Measurements from ENCODE around the gene SAMD13. TPM values are rescaled to one million over a fixed set of nuclear protein-coding genes. Genes with fewer than 3 reads are reported as not detected.

The SAMD13 gene
- total RNA-seq, 1 experiment from 2014 or later: 0.61 TPM

DNA sequence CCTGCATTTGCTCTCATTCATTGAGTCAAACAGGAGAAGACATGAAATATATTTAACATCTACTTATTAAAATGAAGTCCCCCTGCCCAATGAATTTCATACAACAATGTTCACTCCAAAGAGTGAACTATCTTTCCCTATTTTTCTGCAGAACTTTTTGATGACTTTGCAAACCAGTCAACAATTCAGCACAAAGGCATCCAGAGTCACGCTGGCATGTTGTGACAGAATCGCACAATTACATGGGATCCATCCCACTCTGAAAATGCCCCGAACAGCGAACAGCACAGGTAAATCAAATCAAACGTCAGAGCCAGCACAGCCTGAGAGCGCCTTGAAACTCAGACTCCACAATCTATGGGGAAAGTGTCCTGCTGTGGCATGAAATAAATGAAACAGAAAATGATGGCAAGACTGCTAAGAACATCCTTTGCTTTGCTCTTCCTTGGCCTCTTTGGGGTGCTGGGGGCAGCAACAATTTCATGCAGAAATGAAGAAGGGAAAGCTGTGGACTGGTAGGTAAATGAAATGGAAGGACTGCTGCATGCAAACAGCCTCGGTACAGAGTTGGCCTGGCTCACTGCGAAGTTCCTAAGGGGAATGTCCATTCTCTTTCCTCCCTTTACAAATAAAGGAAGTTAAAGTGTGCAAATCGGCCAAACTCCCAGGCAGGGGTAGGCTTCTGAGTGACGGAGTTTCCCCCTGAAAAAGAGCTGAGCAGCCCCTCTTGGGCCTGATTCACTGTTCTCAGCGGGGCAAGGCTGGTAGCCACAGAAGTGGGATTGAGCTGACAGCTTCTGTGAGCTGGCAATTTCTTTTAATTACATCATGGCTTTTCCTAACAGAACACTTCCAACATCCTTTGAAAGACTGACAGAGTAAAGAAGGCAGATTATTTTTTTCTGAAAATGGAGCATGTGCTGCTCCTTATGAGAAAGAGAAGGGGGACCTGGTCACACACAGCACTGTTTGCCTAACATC is 97.0 kb downstream of the SAMD13 start, which contains the start of gene DNASE2B:
Gene DNASE2B, plus strand, starts transcription at position 310 of the 981 bp plus-strand sequence. Its CDS starts 81 bp downstream, at position 391.
- Histone ChIP-seq H3K18ac (ENCODE audit: insufficient read length, low read depth, low read length) (no peak within 1 kb of the TSS), H3K27ac (ENCODE audit: insufficient read length, low read depth, low read length) (no peak within 1 kb of the TSS), H3K4me2 (ENCODE audit: insufficient read depth, insufficient read length, low read length) (no peak within 1 kb of the TSS), H3K79me2 (ENCODE audit: insufficient read depth, low read length) (no peaks in the 10 kb centered on the region), H3K9ac (ENCODE audit: extremely low read depth, insufficient read length, low read length) (no peak within 1 kb of the TSS), H4K20me1 (ENCODE audit: control insufficient read depth, insufficient read depth, insufficient read length) (no peaks in the 10 kb centered on the region), H4K8ac (replicated peaks; ENCODE audit: insufficient read length, low read depth, low read length) (no peak within 1 kb of the TSS), H3K27me3 (ENCODE audit: insufficient read depth, low read length) (no peaks in the 10 kb centered on the region), H4K91ac (ENCODE audit: insufficient read length, low read depth, low read length) (no peak within 1 kb of the TSS), H3K56ac (ENCODE audit: insufficient read length, low read depth, low read length) (no peak within 1 kb of the TSS), H3K79me1 (ENCODE audit: insufficient read depth, low read depth, low read length, poor library complexity, severe bottlenecking) (no peaks in the 10 kb centered on the region), H2BK5ac (ENCODE audit: insufficient read length, low read length) (no peak within 1 kb of the TSS), H3T11ph (ENCODE audit: low read length) (no peak within 1 kb of the TSS), H2BK12ac (ENCODE audit: insufficient read length, low read depth, low read length) (no peak within 1 kb of the TSS), H3K4ac (ENCODE audit: low read depth, low read length) (no peak within 1 kb of the TSS), H2AFZ (ENCODE audit: low read length) (no peak within 1 kb of the TSS), H3K9me3 (ENCODE audit: control insufficient read depth, low read depth, low read length) (no peaks in the 10 kb centered on the region), H2BK120ac (ENCODE audit: low read depth, low read length, poor library complexity, severe bottlenecking) (no peak within 1 kb of the TSS), H3K23me2 (ENCODE audit: insufficient read length, low read depth, low read length, poor library complexity, severe bottlenecking) (no peaks in the 10 kb centered on the region), H3K4me1 (ENCODE audit: insufficient read depth, low read length) (no peaks in the 10 kb centered on the region), H2BK15ac (ENCODE audit: low read depth, low read length) (no peak within 1 kb of the TSS), H3K14ac (ENCODE audit: insufficient read depth, low read length) (no peak within 1 kb of the TSS), H4K5ac (ENCODE audit: insufficient read length, low read depth, low read length) (no peak within 1 kb of the TSS), H2AK5ac (ENCODE audit: insufficient read length, low read length) (no peak within 1 kb of the TSS), H2BK20ac (ENCODE audit: low read depth, low read length, poor library complexity, severe bottlenecking) (no peak within 1 kb of the TSS), H3K23ac (ENCODE audit: insufficient read length, low read depth, low read length) (no peak within 1 kb of the TSS)
- no CpG with 5 or more reads among the region's 11 CpGs for WGBS (ENCODE audit: extremely low coverage, insufficient read length, low lambda C conversion rate)
- peaks cover 6 to 11% of the 10 kb centered on the region in 2 experiments; a peak in 3 of 4 replicates for H3K4me1 Mint-ChIP-seq
- TF ChIP-seq, protein P1, sequence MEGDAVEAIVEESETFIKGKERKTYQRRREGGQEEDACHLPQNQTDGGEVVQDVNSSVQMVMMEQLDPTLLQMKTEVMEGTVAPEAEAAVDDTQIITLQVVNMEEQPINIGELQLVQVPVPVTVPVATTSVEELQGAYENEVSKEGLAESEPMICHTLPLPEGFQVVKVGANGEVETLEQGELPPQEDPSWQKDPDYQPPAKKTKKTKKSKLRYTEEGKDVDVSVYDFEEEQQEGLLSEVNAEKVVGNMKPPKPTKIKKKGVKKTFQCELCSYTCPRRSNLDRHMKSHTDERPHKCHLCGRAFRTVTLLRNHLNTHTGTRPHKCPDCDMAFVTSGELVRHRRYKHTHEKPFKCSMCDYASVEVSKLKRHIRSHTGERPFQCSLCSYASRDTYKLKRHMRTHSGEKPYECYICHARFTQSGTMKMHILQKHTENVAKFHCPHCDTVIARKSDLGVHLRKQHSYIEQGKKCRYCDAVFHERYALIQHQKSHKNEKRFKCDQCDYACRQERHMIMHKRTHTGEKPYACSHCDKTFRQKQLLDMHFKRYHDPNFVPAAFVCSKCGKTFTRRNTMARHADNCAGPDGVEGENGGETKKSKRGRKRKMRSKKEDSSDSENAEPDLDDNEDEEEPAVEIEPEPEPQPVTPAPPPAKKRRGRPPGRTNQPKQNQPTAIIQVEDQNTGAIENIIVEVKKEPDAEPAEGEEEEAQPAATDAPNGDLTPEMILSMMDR (conservative IDR thresholded peaks at IDR 0.05): no peak
- no peak within 1 kb of the TSS for H3K4me3 Mint-ChIP-seq
- H3K27me3 Mint-ChIP-seq (ENCODE audit: low read depth): no peaks in the 10 kb centered on the region
- H3K36me3 Mint-ChIP-seq (ENCODE audit: insufficient read depth in 1 of 3, low read depth in 3 of 3): no peaks in the 10 kb centered on the region
- H3K27ac Mint-ChIP-seq: peak within 1 kb of the TSS in 1 of 3 experiments; percentile 7; a peak in 1 of 7 replicates
- no peak for DNase-seq
- no peaks in the 10 kb centered on the region for H3K9me3 Mint-ChIP-seq

Other genes with a start within 250 kb of the SAMD13 start
- gene PRKACB, start 157.4 kb upstream of the SAMD13 start, total RNA-seq (2021): 20.7 and 22.1 TPM in 2 replicates
- not detected in 2 replicates for gene DNASE2B, start 96.8 kb downstream of the SAMD13 start, total RNA-seq (2021)
- gene RPF1, start 177.6 kb downstream of the SAMD13 start, total RNA-seq (2021): 36.1 and 39.7 TPM in 2 replicates
- 0.61 TPM in 1 of 2 replicates, not detected in the other for gene SPATA1, start 204.7 kb downstream of the SAMD13 start, total RNA-seq (2021)
- 113 and 115 TPM in 2 replicates for gene GNG5, start 204.9 kb downstream of the SAMD13 start, total RNA-seq (2021)